SK-N-MC (cell line): Measurements from ENCODE around the gene COQ4.

Experiments used
- EZH2 ChIP-seq: fragments of 200-600 bp; sonication (generic); IDR thresholded peaks from one replicate; pipeline ENCODE4 v1.6.1; 2017; ENCODE audit warnings: antibody characterized with exemption
- FOXP2 ChIP-seq: optimal IDR thresholded peaks from 2 replicates; pipeline ENCODE3; 2011; ENCODE audit warnings: mild to moderate bottlenecking, moderate library complexity; ENCODE audit not compliant: insufficient read depth; ENCODE audit errors: extremely low read length, control extremely low read depth
- POLR2AphosphoS5 ChIP-seq: IDR thresholded peaks from 2 replicates; pipeline ENCODE4 v1.6.1; 2012; ENCODE audit warnings: mild to moderate bottlenecking, low read depth, low read length, borderline replicate concordance

GRCh38 chr9:128304136-128304970 lies 18.3 kb upstream of the COQ4 start:
- no peak for TF ChIP-seq EZH2
- TF ChIP-seq POLR2AphosphoS5, result no peak
- no peak for TF ChIP-seq FOXP2
